Muscle layer of colon (tissue), 2 donors: ENCODE results near the gene DDX55.

Source experiments
- H3K27ac ChIP-seq: one replicate; pipeline ENCODE4 v1.7.0; 2013; ENCODE audit warnings: low read depth, mild to moderate bottlenecking, low read length, moderate library complexity
- H3K27me3 ChIP-seq, 2 donors: one replicate each; pipeline ENCODE4 v1.7.0; 2013; ENCODE audit warnings: low read length in 2 of 2, mild to moderate bottlenecking in 2 of 2; ENCODE audit not compliant: insufficient read depth in 2 of 2, control insufficient read depth in 1 of 2
- H3K36me3 ChIP-seq: one replicate; pipeline ENCODE4 v1.7.0; 2013; ENCODE audit warnings: mild to moderate bottlenecking, low read length; ENCODE audit not compliant: insufficient read depth
- H3K4me1 ChIP-seq: one replicate; pipeline ENCODE4 v1.7.0; 2013; ENCODE audit warnings: mild to moderate bottlenecking, low read length; ENCODE audit not compliant: insufficient read depth
- H3K4me3 ChIP-seq, 2 donors: one replicate each; pipeline ENCODE4 v1.7.0; 2013; ENCODE audit warnings: low read length in 2 of 2, low read depth in 1 of 2, mild to moderate bottlenecking in 1 of 2, moderate library complexity in 1 of 2
- H3K9ac ChIP-seq: one replicate; pipeline ENCODE4 v1.7.0; 2013; ENCODE audit warnings: low read length
- H3K9me3 ChIP-seq: one replicate; pipeline ENCODE4 v1.7.0; 2013; ENCODE audit warnings: mild to moderate bottlenecking, low read length
- donor health status: abdominal sarcoma.
- donor health status: Adenocarcinoma of cecum.

DDX55 gene

DNA sequence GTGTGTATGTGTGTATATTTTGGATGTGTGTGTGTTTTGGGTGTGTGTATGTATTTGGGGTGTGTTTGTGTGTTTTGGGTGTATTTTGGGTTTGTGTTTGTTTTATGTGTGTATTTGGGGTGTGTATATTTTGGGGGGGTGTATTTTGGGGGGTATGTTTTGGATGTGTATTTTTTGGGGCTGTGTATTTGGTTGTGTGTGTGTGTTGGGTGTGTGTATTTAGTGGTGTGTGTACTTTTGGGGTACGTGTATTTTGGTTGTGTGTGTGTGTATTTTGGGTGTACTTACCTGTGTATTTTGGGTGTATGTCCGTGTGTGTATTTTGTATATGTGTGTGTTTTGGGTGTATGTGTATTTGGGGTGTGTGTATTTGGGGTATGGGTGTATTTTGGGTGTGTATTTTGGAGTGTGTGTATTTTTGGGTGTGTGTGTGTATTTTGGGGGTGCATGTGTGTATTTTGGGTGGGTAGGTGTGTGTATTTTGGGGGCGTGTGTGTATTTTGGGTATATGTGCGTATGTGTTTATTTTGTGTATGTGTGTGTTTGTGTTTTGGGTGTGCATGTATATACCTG is 52.3 kb downstream of the DDX55 start:
- H3K9ac ChIP-seq = no peak overlapping the region
- no peak overlapping the region for H3K27ac ChIP-seq
- no peak overlapping the region for H3K4me3 ChIP-seq
- peaks cover 28% of the 10 kb centered on the region for H3K36me3 ChIP-seq
- no peaks in the 10 kb centered on the region for H3K4me1 ChIP-seq
- H3K27me3 ChIP-seq = no peaks in the 10 kb centered on the region
- H3K9me3 ChIP-seq = no peaks in the 10 kb centered on the region

DNA sequence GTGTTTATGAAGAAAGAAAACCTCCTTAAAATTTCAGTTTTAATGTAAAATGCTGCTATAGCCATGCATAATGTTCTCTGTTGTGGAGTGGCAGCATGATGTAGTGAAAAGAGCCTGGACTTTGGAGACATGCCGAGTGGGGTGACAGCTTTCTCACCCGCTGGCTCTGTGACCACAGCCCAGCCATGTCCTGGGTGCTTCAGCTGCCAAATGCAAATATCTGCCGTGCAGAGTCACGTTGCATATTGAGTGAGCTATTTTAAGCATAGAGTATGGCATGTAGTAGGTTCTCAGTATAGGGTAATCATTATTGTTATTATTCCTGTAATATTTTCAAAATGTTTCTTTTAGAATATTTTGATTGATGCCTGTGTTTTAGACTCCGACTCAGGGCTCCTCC is 53.5 kb downstream of the DDX55 start:
- Histone ChIP-seq H3K4me1 (no peaks in the 10 kb centered on the region), H3K27me3 (no peaks in the 10 kb centered on the region), H3K36me3 (peaks cover 31% of the 10 kb centered on the region), H3K9me3 (no peaks in the 10 kb centered on the region), H3K27ac (no peak overlapping the region), H3K9ac (no peak overlapping the region), H3K4me3 (no peak overlapping the region)

- Histone ChIP-seq H3K27me3 (no peaks in the 10 kb centered on the region), H3K9ac (no peak overlapping the region), H3K9me3 (no peaks in the 10 kb centered on the region), H3K36me3 (peaks cover 33% of the 10 kb centered on the region), H3K4me3 (no peak overlapping the region), H3K27ac (no peak overlapping the region), H3K4me1 (no peaks in the 10 kb centered on the region)
These were observed 54.5 kb downstream of the DDX55 start for GRCh38 chr12:123656392-123656791.

DNA sequence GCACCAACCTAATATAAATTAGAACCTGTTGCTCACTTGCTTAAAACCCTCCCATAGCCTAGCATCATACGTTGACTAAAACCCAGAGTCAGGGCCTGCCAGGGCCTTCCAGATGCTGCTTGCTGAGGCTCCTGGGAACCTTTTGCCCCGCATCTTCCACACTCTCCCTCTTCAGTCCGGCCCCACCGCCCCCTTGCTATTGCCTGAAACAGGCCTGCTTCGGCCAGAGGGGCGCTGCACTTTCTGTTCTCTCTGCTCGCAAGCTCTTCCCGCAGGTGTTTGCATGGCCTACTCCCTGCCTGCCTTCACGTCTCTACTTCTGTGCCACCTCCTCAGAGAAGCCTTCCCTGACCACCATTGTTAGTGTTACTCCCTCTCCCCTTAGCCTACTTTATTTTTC is 55.3 kb downstream of the DDX55 start:
- no peaks in the 10 kb centered on the region for H3K9me3 ChIP-seq
- no peaks in the 10 kb centered on the region for H3K27me3 ChIP-seq
- H3K27ac ChIP-seq = no peak overlapping the region
- H3K4me3 ChIP-seq = no peak overlapping the region
- no peaks in the 10 kb centered on the region for H3K4me1 ChIP-seq
- H3K36me3 ChIP-seq = peaks cover 28% of the 10 kb centered on the region
- no peak overlapping the region for H3K9ac ChIP-seq

DNA sequence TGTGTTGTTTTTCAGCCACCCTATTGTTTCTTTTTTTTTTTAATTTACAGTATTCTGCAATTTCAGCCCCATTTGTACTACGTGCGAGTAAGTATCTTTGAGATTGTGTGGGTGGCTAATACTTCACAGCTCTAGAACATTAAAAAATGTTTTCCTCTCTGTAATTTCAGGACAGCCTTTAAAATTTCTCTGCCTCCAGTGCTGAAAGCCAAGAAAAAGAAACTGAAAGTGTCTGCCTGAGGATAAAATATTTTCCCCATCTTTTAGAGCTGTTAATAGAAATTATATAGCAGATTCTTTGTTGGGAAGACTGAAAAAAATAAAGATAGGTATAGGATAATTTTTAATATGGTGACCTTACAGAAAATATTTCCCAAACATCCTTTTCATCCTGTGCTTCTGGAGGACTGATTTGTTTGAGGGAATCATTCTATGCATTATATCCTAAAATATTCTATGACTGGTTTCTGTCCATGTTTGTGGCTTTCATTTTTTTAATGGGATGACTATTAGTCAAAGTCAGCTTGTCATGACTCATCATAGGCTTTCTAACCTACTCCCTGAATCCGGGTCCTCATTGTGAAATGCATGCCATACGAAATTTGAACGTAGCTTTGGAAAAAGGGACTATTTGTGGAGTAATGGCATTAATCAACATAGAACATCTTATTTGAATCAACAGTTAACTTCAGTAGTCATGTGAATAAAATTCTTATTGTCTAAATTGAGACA is 58.3 kb downstream of the DDX55 start:
- Histone ChIP-seq H3K27me3 (no peaks in the 10 kb centered on the region), H3K9me3 (no peaks in the 10 kb centered on the region), H3K36me3 (peaks cover 28% of the 10 kb centered on the region), H3K9ac (no peak overlapping the region), H3K4me3 (no peak overlapping the region), H3K4me1 (no peaks in the 10 kb centered on the region), H3K27ac (no peak overlapping the region)

DNA sequence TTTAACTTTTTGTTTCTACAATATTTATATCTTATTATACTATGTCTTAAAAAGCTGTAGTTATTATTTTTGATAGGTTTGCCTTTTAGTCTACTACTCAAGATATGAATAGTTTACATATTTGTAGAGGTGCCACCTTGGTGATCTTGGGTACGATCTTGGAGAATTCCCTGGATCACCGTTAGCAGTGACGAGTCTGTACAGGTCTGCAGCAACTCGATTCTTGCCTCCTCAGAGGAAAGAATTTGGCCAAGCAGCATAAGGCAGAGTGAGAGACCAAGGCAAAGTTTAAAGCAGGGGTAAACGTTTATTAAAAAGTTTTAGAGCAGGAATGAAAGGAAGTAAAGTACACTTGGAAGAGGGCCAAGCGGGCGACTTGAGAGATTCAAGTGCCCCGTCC is 65.9 kb downstream of the DDX55 start:
- Histone ChIP-seq H3K27ac (no peak overlapping the region), H3K4me3 (no peak overlapping the region), H3K27me3 (no peaks in the 10 kb centered on the region), H3K36me3 (no peaks in the 10 kb centered on the region), H3K9me3 (no peaks in the 10 kb centered on the region), H3K4me1 (peaks cover 10% of the 10 kb centered on the region), H3K9ac (no peak overlapping the region)
